Liver (tissue), 9 donors: ENCODE measurements around the gene CACNA2D1. TPM values are rescaled to one million over a fixed set of nuclear protein-coding genes. Genes with fewer than 3 reads are reported as not detected.

ENCODE experiments used
- DNase-seq: peaks from one replicate; pipeline ENCODE4 v3.0.0-alpha.2; 2017; ENCODE audit warnings: low spot score
- H3K27ac ChIP-seq, 2 donors: one replicate each; pipeline ENCODE4 v1.7.0; 2013; ENCODE audit warnings: inconsistent platforms in 2 of 2, low read length in 2 of 2, control low read depth in 1 of 2, low read depth in 1 of 2, mild to moderate bottlenecking in 1 of 2
- H3K27me3 ChIP-seq, 4 donors: one replicate each; pipeline versions ENCODE4 v1.6.1 to v1.7.0; 2013; ENCODE audit warnings: low read length in 3 of 4, inconsistent platforms in 1 of 4, mild to moderate bottlenecking in 1 of 4, moderate library complexity in 1 of 4; ENCODE audit not compliant: control insufficient read depth in 4 of 4, insufficient read depth in 4 of 4
- H3K36me3 ChIP-seq, 4 donors: one replicate each; pipeline versions ENCODE4 v1.6.1 to v1.7.0; 2013; ENCODE audit warnings: low read length in 3 of 4, mild to moderate bottlenecking in 3 of 4, low read depth in 1 of 4, moderate library complexity in 1 of 4; ENCODE audit not compliant: control insufficient read depth in 4 of 4, insufficient read depth in 3 of 4
- H3K4me1 ChIP-seq, 4 donors: one replicate each; pipeline versions ENCODE4 v1.6.1 to v1.7.0; 2013; ENCODE audit warnings: low read length in 3 of 4, mild to moderate bottlenecking in 3 of 4, moderate library complexity in 1 of 4; ENCODE audit not compliant: control insufficient read depth in 4 of 4, insufficient read depth in 4 of 4
- H3K4me3 ChIP-seq, 3 donors: one replicate each; pipeline versions ENCODE4 v1.6.1 to v1.7.0; 2013; ENCODE audit warnings: low read length in 3 of 3, control low read depth in 1 of 3, low read depth in 1 of 3, mild to moderate bottlenecking in 1 of 3
- H3K9ac ChIP-seq, 2 donors: one replicate each; pipeline ENCODE4 v1.7.0; 2013; ENCODE audit warnings: low read length in 2 of 2, mild to moderate bottlenecking in 2 of 2, moderate library complexity in 2 of 2, control low read depth in 1 of 2, low read depth in 1 of 2
- H3K9me3 ChIP-seq, 4 donors: one replicate each; pipeline versions ENCODE4 v1.6.1 to v1.7.0; 2013; ENCODE audit warnings: low read length in 3 of 4; ENCODE audit not compliant: control insufficient read depth in 4 of 4
- EGR1 ChIP-seq, 2 donors: IDR thresholded peaks; 2 replicates each; pipeline ENCODE4 v1.6.1; 2016 to 2018; ENCODE audit warnings: antibody characterized with exemption in 2 of 2, low read depth in 2 of 2
- FOXA1 ChIP-seq: IDR thresholded peaks from 2 replicates; pipeline ENCODE4 v1.6.1; 2016; ENCODE audit warnings: antibody characterized with exemption
- FOXA2 ChIP-seq: IDR thresholded peaks from 2 replicates; pipeline ENCODE4 v1.6.1; 2016; ENCODE audit warnings: antibody characterized with exemption
- GABPA ChIP-seq, 2 donors: IDR thresholded peaks in 1 of 2; conservative IDR thresholded peaks in 1 of 2; 2 replicates each; pipeline ENCODE4 v1.6.1; 2016; ENCODE audit warnings: antibody characterized with exemption in 2 of 2, mild to moderate bottlenecking in 1 of 2, moderate library complexity in 1 of 2
- HNF4A ChIP-seq, 2 donors: conservative IDR thresholded peaks; 2 replicates each; pipeline ENCODE4 v1.6.1; 2016; ENCODE audit warnings: antibody characterized with exemption in 2 of 2, mild to moderate bottlenecking in 2 of 2
- HNF4G ChIP-seq: IDR thresholded peaks from 2 replicates; pipeline ENCODE4 v1.6.1; 2016; ENCODE audit warnings: antibody characterized with exemption
- JUND ChIP-seq, 2 donors: IDR thresholded peaks; 2 replicates each; pipeline ENCODE4 v1.6.1; 2016; ENCODE audit warnings: antibody characterized with exemption in 2 of 2
- NR2F2 ChIP-seq: IDR thresholded peaks from 2 replicates; pipeline ENCODE4 v1.6.1; 2016; ENCODE audit warnings: antibody characterized with exemption
- RAD21 ChIP-seq, 2 donors: IDR thresholded peaks; 2 replicates each; pipeline ENCODE4 v1.6.1; 2016; ENCODE audit warnings: antibody characterized with exemption in 2 of 2, mild to moderate bottlenecking in 2 of 2
- RXRA ChIP-seq, 2 donors: IDR thresholded peaks; 2 replicates each; pipeline ENCODE4 v1.6.1; 2017 to 2018; ENCODE audit warnings: antibody characterized with exemption in 2 of 2, mild to moderate bottlenecking in 1 of 2
- SP1 ChIP-seq: IDR thresholded peaks from 2 replicates; pipeline ENCODE4 v1.6.1; 2018; ENCODE audit warnings: antibody characterized with exemption, mild to moderate bottlenecking
- TAF1 ChIP-seq: conservative IDR thresholded peaks from 2 replicates; pipeline ENCODE4 v1.6.1; 2016; ENCODE audit warnings: antibody characterized with exemption, mild to moderate bottlenecking
- YY1 ChIP-seq: IDR thresholded peaks from 2 replicates; pipeline ENCODE4 v1.6.1; 2016; ENCODE audit warnings: antibody characterized with exemption, mild to moderate bottlenecking
- polyA plus RNA-seq, 2 donors: library from polyadenylated mRNA; stranded (reverse) in 1 of 2; unstranded in 1 of 2; fragments of 200-250 nt in 1 of 2; fragments of >200 nt in 1 of 2; fragmentation: Nextera tagmentation in 1 of 2; extraction: Ambion mirVana in 1 of 2; gene quantifications; one replicate each; pipeline versions ENCODE4 v1.2.1 to v1.2.3, GENCODE V29; 2013 to 2015
- total RNA-seq, 2 donors: library from RNA; depleted of rRNA; stranded (reverse); fragments of >200 nt; gene quantifications; one replicate each; pipeline ENCODE4 v1.2.3, GENCODE V29; 2014
- TF ChIP-seq, protein P1 (sequence below): IDR thresholded peaks from 2 replicates; pipeline ENCODE4 v1.6.1; 2016; ENCODE audit warnings: antibody characterized with exemption
- TF ChIP-seq, protein P2 (sequence below): IDR thresholded peaks from 2 replicates; pipeline ENCODE4 v1.6.1; 2016; ENCODE audit warnings: antibody characterized with exemption
- TF ChIP-seq, protein P3 (sequence below): IDR thresholded peaks from 2 replicates; pipeline ENCODE4 v1.6.1; 2016; ENCODE audit warnings: antibody characterized with exemption
- TF ChIP-seq, protein P4 (sequence below): fragments of 150-350 bp; IDR thresholded peaks from 2 replicates; pipeline ENCODE4 v1.5.1; 2017; ENCODE audit warnings: improper control_type of control experiment, low read depth, low read length; ENCODE audit not compliant: missing input control
- TF ChIP-seq, protein P5 (sequence below): IDR thresholded peaks from 2 replicates; pipeline ENCODE4 v1.6.1; 2016; ENCODE audit warnings: antibody characterized with exemption, mild to moderate bottlenecking
- donor health status: healthy.
- donor health status: healthy.
- donor health status: healthy.
- donor health status: healthy.
- donor health status: healthy.

CACNA2D1 gene
- total and polyA plus RNA-seq, 4 donors = 0.42 to 2.3 (median 0.94) TPM

DNA sequence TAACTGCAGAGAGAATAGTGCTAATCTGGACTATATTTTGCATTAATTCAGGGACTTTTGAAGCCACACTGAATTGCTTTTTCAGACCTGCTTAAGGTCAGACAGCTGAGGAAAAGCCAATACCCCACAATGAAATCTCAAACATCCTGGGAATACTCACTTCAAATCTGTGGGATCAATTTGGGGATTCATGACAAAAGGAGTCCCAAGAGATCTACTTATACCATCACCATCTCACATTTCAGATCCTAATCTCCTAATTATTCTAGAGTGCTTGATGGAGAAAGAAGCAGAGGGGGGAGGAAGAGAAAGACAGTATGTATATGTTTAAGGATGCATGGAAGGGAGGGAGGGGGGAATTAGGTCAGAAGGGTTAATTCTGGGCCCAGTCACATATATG, 202.2 kb downstream of the CACNA2D1 start:
- H3K27ac ChIP-seq = no peak overlapping the region
- no peak for TF ChIP-seq FOXA2
- no peak for TF ChIP-seq SP1
- no peak for TF ChIP-seq GABPA (IDR thresholded peaks at IDR 0.05 in 1 of 2, conservative IDR thresholded peaks at IDR 0.05 in 1 of 2)
- no peak for TF ChIP-seq TAF1
- TF ChIP-seq, protein P1, sequence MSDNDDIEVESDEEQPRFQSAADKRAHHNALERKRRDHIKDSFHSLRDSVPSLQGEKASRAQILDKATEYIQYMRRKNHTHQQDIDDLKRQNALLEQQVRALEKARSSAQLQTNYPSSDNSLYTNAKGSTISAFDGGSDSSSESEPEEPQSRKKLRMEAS = no peak
- TF ChIP-seq, protein P2, sequence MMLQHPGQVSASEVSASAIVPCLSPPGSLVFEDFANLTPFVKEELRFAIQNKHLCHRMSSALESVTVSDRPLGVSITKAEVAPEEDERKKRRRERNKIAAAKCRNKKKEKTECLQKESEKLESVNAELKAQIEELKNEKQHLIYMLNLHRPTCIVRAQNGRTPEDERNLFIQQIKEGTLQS = no peak
- no peak for TF ChIP-seq YY1
- TF ChIP-seq, protein P3, sequence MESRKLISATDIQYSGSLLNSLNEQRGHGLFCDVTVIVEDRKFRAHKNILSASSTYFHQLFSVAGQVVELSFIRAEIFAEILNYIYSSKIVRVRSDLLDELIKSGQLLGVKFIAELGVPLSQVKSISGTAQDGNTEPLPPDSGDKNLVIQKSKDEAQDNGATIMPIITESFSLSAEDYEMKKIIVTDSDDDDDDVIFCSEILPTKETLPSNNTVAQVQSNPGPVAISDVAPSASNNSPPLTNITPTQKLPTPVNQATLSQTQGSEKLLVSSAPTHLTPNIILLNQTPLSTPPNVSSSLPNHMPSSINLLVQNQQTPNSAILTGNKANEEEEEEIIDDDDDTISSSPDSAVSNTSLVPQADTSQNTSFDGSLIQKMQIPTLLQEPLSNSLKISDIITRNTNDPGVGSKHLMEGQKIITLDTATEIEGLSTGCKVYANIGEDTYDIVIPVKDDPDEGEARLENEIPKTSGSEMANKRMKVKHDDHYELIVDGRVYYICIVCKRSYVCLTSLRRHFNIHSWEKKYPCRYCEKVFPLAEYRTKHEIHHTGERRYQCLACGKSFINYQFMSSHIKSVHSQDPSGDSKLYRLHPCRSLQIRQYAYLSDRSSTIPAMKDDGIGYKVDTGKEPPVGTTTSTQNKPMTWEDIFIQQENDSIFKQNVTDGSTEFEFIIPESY = no peak
- no peak for TF ChIP-seq RAD21 (IDR thresholded peaks at IDR 0.05)
- no peak for TF ChIP-seq EGR1 (IDR thresholded peaks at IDR 0.05; ENCODE audit: low read depth in 2 of 2)
- TF ChIP-seq, protein P4, sequence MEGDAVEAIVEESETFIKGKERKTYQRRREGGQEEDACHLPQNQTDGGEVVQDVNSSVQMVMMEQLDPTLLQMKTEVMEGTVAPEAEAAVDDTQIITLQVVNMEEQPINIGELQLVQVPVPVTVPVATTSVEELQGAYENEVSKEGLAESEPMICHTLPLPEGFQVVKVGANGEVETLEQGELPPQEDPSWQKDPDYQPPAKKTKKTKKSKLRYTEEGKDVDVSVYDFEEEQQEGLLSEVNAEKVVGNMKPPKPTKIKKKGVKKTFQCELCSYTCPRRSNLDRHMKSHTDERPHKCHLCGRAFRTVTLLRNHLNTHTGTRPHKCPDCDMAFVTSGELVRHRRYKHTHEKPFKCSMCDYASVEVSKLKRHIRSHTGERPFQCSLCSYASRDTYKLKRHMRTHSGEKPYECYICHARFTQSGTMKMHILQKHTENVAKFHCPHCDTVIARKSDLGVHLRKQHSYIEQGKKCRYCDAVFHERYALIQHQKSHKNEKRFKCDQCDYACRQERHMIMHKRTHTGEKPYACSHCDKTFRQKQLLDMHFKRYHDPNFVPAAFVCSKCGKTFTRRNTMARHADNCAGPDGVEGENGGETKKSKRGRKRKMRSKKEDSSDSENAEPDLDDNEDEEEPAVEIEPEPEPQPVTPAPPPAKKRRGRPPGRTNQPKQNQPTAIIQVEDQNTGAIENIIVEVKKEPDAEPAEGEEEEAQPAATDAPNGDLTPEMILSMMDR = no peak
- TF ChIP-seq RXRA (IDR thresholded peaks at IDR 0.05) = no peak
- TF ChIP-seq, protein P5, sequence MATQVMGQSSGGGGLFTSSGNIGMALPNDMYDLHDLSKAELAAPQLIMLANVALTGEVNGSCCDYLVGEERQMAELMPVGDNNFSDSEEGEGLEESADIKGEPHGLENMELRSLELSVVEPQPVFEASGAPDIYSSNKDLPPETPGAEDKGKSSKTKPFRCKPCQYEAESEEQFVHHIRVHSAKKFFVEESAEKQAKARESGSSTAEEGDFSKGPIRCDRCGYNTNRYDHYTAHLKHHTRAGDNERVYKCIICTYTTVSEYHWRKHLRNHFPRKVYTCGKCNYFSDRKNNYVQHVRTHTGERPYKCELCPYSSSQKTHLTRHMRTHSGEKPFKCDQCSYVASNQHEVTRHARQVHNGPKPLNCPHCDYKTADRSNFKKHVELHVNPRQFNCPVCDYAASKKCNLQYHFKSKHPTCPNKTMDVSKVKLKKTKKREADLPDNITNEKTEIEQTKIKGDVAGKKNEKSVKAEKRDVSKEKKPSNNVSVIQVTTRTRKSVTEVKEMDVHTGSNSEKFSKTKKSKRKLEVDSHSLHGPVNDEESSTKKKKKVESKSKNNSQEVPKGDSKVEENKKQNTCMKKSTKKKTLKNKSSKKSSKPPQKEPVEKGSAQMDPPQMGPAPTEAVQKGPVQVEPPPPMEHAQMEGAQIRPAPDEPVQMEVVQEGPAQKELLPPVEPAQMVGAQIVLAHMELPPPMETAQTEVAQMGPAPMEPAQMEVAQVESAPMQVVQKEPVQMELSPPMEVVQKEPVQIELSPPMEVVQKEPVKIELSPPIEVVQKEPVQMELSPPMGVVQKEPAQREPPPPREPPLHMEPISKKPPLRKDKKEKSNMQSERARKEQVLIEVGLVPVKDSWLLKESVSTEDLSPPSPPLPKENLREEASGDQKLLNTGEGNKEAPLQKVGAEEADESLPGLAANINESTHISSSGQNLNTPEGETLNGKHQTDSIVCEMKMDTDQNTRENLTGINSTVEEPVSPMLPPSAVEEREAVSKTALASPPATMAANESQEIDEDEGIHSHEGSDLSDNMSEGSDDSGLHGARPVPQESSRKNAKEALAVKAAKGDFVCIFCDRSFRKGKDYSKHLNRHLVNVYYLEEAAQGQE = no peak
- TF ChIP-seq HNF4A (conservative IDR thresholded peaks at IDR 0.05) = no peak
- TF ChIP-seq NR2F2 = no peak
- no peak for TF ChIP-seq JUND (IDR thresholded peaks at IDR 0.05)
- no peak for TF ChIP-seq FOXA1
- TF ChIP-seq HNF4G = no peak
- H3K9ac ChIP-seq = no peak overlapping the region

More for the DNA sequence above, 202.2 kb downstream of the CACNA2D1 start:
- H3K9me3 ChIP-seq = no peaks in the 10 kb centered on the region
- no peaks in the 10 kb centered on the region for H3K4me1 ChIP-seq
- no peaks in the 10 kb centered on the region for H3K36me3 ChIP-seq
- no peak overlapping the region for H3K4me3 ChIP-seq
- DNase-seq = no peak
- peaks cover 0 to 4% (median 0%) of the 10 kb centered on the region in 4 donors for H3K27me3 ChIP-seq
